IPS-18c (cell line): ENCODE results near the gene LRRC38.
"Not testable (repeated sequence)": the region's sequence is repeated elsewhere in the genome, so short reads cannot be mapped to it uniquely, and the experiment has no call there.

Source experiments
- H3K4me3 ChIP-seq: 2 replicates; pipeline ENCODE4 v1.7.0; 2013; ENCODE audit warnings: low read depth, mild to moderate bottlenecking, low read length, moderate library complexity; ENCODE audit not compliant: insufficient read depth
- H3K9me3 ChIP-seq: one replicate; pipeline ENCODE4 v1.6.1; 2013; ENCODE audit warnings: mild to moderate bottlenecking, low read length, moderate library complexity; ENCODE audit not compliant: control insufficient read depth, insufficient read depth

LRRC38 gene

GRCh38 chr1:13487957-13488356, 25.8 kb downstream of the LRRC38 start:
- Histone ChIP-seq H3K4me3 (no peak overlapping the region), H3K9me3 (peaks cover 4% of the 10 kb centered on the region)

DNA sequence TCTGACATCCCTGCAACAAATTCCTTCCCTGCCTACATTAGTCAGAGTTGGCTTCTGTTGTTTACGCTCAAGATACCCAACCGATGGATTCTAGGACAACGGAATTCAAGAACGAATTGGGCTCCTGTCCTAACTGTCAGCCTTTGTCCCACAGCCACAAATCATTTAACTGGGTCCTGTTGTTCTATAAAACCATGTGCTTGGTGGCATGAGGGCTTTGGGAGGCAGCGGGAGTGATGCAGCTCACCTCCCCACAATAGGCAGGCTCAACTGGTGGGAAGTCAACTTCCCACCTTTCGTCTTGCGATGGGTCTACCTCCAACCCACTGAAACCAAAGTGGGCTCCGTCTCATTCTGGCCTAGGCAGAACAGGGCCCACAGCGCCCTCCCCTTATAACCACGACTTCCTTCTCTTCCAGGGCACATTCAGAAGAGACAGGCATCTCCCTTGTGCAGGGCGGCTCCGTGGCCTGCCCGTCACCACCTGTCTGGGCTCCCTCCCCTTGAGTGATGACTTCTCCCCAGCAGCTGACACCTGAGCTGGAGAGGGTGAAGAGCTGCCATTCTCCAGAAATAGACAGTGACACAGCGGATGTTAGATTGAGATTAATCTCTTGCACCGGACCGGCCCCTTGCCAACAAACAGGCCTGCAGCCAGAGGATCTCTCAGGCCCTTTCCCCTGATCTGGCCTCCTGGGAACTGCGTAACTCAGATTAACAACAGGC, 26.5 kb downstream of the LRRC38 start:
- H3K4me3 ChIP-seq, result no peak overlapping the region
- peaks cover 4% of the 10 kb centered on the region for H3K9me3 ChIP-seq

- no peak overlapping the region for H3K4me3 ChIP-seq
- H3K9me3 ChIP-seq, result peaks cover 3% of the 10 kb centered on the region
Observed at GRCh38 chr1:13483946-13484345, 29.9 kb downstream of the LRRC38 start.

GRCh38 chr1:13482600-13482999, 31.2 kb downstream of the LRRC38 start:
- Histone ChIP-seq H3K9me3 (peaks cover 2% of the 10 kb centered on the region), H3K4me3 (no peak overlapping the region)

DNA sequence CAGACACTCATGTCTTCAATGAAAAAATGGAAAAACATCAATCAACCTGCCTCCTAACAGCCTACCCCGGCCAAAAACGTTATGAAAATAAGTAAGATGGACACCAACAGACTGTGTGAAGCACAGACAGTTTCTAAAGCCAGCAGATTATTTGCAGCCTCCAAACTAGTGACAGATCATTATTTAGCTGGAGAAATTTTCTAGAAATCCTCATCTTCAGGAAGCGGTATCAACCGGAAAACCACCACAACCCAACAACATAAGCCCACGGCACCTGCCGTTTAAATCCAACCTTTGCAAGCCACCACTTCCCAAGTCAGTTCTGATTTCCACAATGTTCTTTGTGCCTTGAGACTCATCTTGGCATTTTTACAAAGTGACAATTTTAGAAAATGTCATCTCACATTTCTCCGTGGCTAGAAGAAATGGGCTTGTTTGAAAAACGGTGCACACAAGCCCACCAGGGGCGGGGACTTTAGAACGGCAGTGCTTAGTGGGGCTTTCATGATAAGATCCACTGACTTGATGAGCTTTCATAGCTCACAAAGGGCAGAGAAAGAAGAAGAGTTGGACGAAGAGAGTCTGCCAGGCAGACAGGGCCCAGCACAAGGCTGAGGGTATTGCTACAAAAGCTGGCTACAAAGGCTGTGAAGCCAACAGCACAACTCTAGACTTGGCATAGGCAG, 34.5 kb downstream of the LRRC38 start:
- H3K4me3 ChIP-seq, result no peak overlapping the region
- peaks cover 4% of the 10 kb centered on the region for H3K9me3 ChIP-seq

- Histone ChIP-seq H3K9me3 (peaks cover 2% of the 10 kb centered on the region), H3K4me3 (no peak overlapping the region)
Observed at GRCh38 chr1:13478692-13479091, 35.1 kb downstream of the LRRC38 start.

DNA sequence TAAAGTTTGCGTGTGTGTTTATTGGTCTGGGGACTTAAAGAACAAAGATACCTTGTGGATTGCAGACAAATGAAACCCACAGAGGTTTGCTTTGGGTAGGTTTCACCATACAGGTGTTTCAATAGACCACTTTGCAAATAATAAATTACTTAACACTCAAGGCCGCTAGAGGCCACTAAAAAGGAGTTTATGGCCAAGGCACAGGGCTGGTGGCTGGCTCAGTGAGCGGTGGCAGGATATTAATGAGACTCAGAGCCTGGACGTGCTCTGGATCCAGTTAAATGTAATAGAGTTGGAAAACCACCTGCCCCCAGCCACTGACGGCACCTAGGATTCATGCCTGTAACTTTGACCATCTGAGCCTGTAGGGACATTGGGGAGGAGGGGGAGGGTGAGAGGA, 44.5 kb downstream of the LRRC38 start:
- Histone ChIP-seq H3K4me3 (no peak overlapping the region), H3K9me3 (no peaks in the 10 kb centered on the region)

DNA sequence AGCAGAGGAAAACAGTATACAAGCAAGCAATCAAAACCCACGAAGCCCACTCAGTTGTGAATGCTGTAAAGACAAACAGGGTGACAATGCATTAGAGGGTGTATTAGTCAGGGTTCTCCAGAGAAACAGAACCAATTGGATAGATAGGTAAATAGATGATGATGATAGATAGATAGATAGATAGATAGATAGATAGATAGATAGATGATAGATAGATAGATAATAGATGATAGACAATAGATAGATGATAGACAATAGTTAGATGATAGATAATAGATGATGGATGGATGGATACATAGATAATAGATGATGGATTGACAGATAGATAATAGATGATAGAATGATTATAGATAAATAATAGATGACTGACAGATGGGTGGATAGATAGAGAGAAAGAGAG, 48.3 kb downstream of the LRRC38 start:
- Histone ChIP-seq H3K9me3 (no peaks in the 10 kb centered on the region), H3K4me3 (no peak overlapping the region)

GRCh38 chr1:13462682-13463081, 51.1 kb downstream of the LRRC38 start:
- Histone ChIP-seq H3K4me3 (no peak overlapping the region), H3K9me3 (no peaks in the 10 kb centered on the region)

DNA sequence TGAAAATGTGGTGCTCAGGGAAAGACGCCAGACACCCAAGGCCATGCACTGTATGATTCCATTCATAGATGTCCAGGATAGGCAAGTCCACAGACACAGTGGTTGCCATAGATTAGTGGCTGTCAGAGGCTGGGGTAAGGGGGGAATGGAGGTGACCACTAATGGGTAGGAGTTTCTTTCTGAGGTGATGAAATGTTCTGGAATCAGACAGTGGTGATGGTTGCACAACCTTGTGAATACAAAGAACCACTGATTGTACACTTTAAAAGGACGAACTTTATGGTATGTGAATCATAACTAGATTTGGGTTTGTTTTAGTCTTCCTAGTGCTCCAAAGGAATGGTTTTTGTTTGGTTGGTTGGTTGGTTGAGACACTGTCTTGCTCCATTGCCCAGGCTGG, 51.8 kb downstream of the LRRC38 start:
- H3K9me3 ChIP-seq, result no peaks in the 10 kb centered on the region
- H3K4me3 ChIP-seq, result no peak overlapping the region

DNA sequence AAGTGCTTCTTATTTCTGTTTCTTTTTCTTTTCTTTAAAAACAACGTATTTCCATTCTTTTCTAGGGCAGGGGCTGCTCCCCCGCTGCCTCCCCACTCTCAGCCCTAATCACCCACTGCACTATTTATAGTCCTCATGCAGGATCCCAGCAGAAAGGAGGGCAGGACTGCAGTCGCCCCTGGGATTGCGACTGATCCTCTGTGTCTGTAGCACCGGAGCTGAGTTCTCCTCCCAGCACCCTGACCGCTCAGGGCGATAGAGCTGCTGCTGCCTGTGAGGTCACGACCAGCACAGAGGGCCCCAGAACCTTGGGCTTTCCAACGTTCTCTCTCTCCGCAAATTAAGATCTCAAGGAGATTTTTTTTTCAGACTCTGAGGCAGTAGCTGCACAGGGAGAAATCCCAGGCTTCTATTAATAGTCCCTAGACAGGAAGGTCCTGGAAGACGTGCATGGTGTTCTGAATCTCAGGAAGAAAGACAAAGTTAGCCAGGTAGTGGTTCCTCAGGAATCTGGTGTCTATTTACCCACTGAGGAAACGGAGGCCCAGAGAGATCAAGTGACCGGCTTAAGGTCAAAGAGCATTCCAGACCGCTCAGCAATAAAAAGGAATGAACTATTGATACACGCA, 56.8 kb downstream of the LRRC38 start:
- Histone ChIP-seq H3K9me3 (no peaks in the 10 kb centered on the region), H3K4me3 (no peak overlapping the region)

DNA sequence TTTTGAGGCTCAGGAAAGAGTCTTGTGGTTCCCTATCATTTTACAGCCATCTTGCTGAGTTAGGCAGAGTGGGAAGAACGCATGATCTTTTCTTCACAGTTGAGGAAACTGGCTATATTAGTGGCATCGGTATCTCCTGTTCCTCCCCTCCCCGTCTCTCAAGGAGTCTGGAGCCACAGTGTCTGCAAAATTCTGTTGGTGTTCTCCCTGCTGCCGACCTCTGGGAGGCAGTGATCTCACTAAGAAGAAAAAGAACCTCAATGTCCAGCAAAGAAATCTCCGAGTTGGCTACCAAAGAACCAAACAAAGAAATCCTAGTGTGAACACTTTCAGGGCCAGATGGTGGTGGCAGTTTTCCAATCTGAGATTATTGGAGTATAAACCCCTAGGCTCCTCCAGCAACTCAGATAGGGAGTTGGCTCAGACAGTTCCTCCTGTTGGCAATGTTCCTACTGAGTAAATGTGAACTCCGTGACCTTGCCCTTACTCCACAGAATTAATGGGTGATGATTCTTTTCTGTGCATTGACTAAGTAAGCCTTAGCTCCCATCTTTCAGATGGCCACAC, 62.3 kb downstream of the LRRC38 start:
- no peak overlapping the region for H3K4me3 ChIP-seq
- H3K9me3 ChIP-seq, result no peaks in the 10 kb centered on the region

GRCh38 chr1:13450204-13450603, 63.6 kb downstream of the LRRC38 start:
- no peaks in the 10 kb centered on the region for H3K9me3 ChIP-seq

GRCh38 chr1:13443335-13443979, 70.3 kb downstream of the LRRC38 start:
- Histone ChIP-seq H3K9me3 (peaks cover 4% of the 10 kb centered on the region), H3K4me3 (no peak overlapping the region)

More at GRCh38 chr1:13450204-13450603, 63.6 kb downstream of the LRRC38 start:
- no peak overlapping the region for H3K4me3 ChIP-seq

DNA sequence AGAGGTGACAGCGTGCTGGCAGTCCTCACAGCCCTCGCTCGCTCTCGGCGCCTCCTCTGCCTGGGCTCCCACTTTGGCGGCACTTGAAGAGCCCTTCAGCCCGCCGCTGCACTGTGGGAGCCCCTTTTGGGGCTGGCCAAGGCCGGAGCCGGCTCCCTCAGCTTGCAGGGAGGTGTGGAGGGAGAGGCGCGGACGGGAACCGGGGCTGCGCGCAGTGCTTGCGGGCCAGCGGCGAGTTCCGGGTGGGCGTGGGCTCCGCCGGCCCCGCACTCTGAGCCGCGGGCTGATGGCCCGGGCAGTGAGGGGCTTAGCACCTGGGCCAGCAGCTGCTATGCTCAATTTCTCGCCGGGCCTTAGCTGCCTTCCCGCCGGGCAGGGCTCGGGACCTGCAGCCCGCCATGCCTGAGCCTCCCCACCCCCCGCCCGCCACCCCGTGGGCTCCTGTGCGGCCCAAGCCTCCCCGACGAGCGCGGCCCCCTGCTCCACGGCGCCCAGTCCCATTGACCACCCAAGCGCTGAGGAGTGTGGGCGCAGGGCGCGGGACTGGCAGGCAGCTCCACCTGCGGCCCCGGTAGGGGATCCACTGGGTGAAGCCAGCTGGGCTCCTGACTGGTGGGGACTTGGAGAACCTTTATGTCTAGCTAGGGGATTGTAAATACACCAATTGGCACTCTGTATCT, 74.6 kb downstream of the LRRC38 start:
- H3K9me3 ChIP-seq, H3K4me3 ChIP-seq: not testable (repeated sequence)

DNA sequence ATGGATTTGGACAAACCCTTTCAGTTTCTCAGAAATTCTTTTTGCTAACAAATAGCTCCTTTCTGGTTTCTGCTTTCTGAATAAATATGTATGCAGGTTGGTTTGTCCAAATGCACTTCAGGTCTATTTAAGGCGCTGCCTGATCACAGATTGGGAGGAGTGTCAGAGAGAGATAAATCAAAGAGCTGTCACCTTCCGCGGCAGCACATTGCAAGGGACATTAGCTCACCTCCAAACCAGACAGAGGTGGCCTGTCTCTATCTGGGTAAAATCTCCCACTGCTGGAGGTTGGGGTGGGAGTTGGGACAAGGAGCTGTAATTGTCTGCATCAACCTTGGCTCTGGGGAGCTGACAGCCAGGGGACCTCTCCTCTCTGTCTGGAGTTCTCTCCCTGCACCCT, 78.3 kb downstream of the LRRC38 start:
- peaks cover 6% of the 10 kb centered on the region for H3K9me3 ChIP-seq
- no peak overlapping the region for H3K4me3 ChIP-seq

DNA sequence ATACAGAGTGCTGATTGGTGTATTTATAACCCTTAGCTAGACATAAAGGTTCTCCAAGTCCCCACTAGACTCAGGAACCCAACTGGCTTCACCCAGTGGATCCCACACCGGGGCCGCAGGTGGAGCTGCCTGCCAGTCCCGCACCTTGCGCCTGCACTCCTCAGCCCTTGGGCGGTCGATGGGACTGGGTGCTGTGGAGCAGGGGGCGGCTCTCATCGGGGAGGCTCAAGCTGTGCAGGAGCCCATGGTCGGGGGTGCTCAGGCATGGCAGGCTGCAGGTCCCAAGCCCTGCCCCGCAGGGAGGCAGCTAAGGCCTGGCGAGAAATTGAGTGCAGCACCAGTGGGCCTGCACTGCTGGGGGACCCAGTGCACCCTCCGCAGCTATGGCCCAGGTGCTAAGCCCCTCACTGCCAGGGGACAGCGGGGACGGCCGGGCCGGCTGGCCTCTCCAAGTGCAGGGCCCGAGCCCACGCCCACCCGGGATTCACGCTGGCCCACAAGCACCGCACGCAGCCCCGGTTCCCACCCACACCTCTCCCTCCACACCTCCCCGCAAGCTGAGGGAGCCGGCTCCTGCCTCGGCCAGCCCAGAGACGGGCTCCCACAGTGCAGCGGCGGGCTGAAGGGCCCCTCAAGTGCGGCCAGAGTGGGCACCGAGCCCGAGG, 80.0 kb downstream of the LRRC38 start:
- H3K4me3 ChIP-seq, H3K9me3 ChIP-seq: not testable (repeated sequence)
